Memory B cell (primary cell): Measurements from ENCODE around the gene FAM200B.
"Not testable (repeated sequence)": the region's sequence is repeated elsewhere in the genome, so short reads cannot be mapped to it uniquely, and the experiment has no call there.

Experiments used
- ATAC-seq: fragments of 150-1000 bp; cut with Tn5 transposase; 2 replicates; pipeline ENCODE4 v1.10.0; 2021; ENCODE audit warnings: low read depth, mild to moderate bottlenecking, moderate library complexity
- DNase-seq, 2 donors: peaks; one replicate each; pipeline ENCODE4 v3.0.0; 2022; ENCODE audit warnings: low spot score in 2 of 2
- H3K27ac Mint-ChIP-seq: one replicate; pipeline ENCODE4 v1.8.0; 2022; ENCODE audit warnings: mild to moderate bottlenecking, moderate library complexity, mixed read lengths
- H3K27me3 Mint-ChIP-seq: one replicate; pipeline ENCODE4 v1.8.0; 2022; ENCODE audit warnings: mixed read lengths
- H3K36me3 Mint-ChIP-seq: one replicate; pipeline ENCODE4 v1.8.0; 2022; ENCODE audit warnings: mild to moderate bottlenecking, mixed read lengths
- H3K4me1 Mint-ChIP-seq: one replicate; pipeline ENCODE4 v1.8.0; 2022; ENCODE audit warnings: mixed read lengths
- H3K4me3 Mint-ChIP-seq: one replicate; pipeline ENCODE4 v1.8.0; 2022; ENCODE audit warnings: mild to moderate bottlenecking, moderate library complexity, mixed read lengths
- H3K9me3 Mint-ChIP-seq: one replicate; pipeline ENCODE4 v1.8.0; 2022; ENCODE audit warnings: mixed read lengths

The FAM200B gene

GRCh38 chr4:15718959-15719358 lies 37.3 kb downstream of the FAM200B start:
- no peak for DNase-seq
- Mint-ChIP-seq H3K4me3 (no peak overlapping the region), H3K27ac (no peak overlapping the region), H3K4me1 (no peaks in the 10 kb centered on the region), H3K27me3 (peaks cover 2% of the 10 kb centered on the region), H3K9me3 (no peaks in the 10 kb centered on the region), H3K36me3 (no peaks in the 10 kb centered on the region)
- no peak for ATAC-seq

- Mint-ChIP-seq H3K27me3 (peaks cover 2% of the 10 kb centered on the region), H3K27ac (no peak overlapping the region), H3K36me3 (no peaks in the 10 kb centered on the region), H3K9me3 (no peaks in the 10 kb centered on the region), H3K4me1 (no peaks in the 10 kb centered on the region), H3K4me3 (no peak overlapping the region)
- DNase-seq (no peak), ATAC-seq (no peak)
These were observed 37.9 kb downstream of the FAM200B start for GRCh38 chr4:15719506-15719905.

DNA sequence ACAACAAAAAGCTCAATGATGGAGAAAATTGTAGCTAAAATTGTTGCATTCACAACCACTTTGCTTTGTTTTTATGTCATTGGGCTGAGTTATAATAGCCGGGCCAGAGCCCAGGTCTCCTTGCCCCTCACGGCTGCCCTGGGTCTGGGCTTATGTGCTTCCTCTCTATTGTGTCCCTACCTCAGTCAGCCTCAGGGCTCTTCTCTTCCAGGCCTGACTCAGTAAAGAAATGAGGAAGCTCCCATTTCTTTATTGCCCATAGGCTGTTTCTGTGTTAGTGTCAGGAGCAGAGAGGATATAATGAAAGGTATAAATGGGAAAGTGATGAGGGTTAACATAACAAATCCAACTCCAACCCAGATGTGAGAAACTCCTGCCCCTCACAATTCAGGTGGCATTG lies 39.2 kb downstream of the FAM200B start:
- ATAC-seq = no peak
- DNase-seq = no peak
- Mint-ChIP-seq H3K4me1 (no peaks in the 10 kb centered on the region), H3K36me3 (no peaks in the 10 kb centered on the region), H3K27ac (no peak overlapping the region), H3K27me3 (peaks cover 2% of the 10 kb centered on the region), H3K4me3 (no peak overlapping the region), H3K9me3 (no peaks in the 10 kb centered on the region)

GRCh38 chr4:15725608-15726007 lies 44.0 kb downstream of the FAM200B start:
- DNase-seq (no peak), ATAC-seq (no peak)
- Mint-ChIP-seq H3K9me3 (no peaks in the 10 kb centered on the region), H3K4me3 (no peak overlapping the region), H3K27me3 (no peaks in the 10 kb centered on the region), H3K36me3 (no peaks in the 10 kb centered on the region), H3K27ac (no peak overlapping the region), H3K4me1 (peaks cover 2% of the 10 kb centered on the region)

DNA sequence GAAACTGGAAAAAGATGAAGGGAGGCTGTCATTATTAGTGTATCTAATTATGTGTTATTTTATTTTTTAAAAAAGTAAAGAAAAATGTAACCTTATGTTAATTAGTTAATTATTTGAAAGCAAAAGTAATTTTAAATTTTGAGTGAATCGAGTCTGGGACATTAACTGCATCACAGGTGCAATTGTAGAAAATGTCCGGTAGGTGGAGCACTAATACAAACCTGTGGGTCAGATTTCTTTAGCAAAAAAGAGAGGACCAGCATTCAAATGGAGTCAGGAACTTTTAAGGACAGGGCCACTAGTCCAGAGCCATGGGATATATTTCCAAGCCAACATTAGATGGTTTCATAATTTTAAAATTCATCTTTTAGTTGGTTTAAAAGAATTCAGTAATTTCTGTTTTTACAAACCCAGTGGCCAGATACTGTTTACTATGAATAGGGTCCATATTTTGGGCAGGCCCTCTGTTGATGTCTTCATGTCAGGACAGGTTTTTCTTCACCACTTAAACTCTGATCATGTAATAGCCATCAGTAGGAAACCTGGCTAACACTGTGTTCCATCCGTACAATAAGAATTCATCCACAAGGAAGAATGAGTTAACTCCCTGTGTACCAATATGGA lies 48.4 kb downstream of the FAM200B start:
- Mint-ChIP-seq H3K4me3 (no peak overlapping the region), H3K27me3 (peaks cover 12% of the 10 kb centered on the region), H3K9me3 (no peaks in the 10 kb centered on the region), H3K4me1 (peaks cover 2% of the 10 kb centered on the region), H3K27ac (no peak overlapping the region), H3K36me3 (no peaks in the 10 kb centered on the region)
- peak; percentile 46 for ATAC-seq
- peak in 1 of 2 donors; percentile 34 for DNase-seq

DNA sequence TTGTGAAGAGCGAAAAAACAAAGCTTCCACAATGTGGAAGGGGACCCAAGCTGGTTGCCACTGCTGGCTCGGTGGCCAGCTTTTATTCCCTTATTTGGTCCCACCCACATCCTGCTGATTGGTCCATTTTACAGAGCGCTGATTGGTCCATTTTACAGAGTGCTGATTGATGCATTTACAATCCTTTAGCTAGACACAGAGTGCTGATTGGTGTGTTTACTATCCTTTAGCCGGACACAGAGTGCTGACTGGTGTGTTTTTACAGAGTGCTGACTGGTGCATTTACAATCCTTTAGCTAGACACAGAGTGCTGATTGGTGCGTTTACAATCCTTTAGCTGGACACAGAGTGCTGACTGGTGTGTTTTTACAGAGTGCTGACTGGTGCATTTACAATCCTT lies 51.4 kb downstream of the FAM200B start:
- not testable (repeated sequence) for H3K4me1 Mint-ChIP-seq, H3K36me3 Mint-ChIP-seq, H3K9me3 Mint-ChIP-seq, H3K27ac Mint-ChIP-seq, ATAC-seq, DNase-seq, H3K4me3 Mint-ChIP-seq
- peaks cover 19% of the 10 kb centered on the region for H3K27me3 Mint-ChIP-seq

DNA sequence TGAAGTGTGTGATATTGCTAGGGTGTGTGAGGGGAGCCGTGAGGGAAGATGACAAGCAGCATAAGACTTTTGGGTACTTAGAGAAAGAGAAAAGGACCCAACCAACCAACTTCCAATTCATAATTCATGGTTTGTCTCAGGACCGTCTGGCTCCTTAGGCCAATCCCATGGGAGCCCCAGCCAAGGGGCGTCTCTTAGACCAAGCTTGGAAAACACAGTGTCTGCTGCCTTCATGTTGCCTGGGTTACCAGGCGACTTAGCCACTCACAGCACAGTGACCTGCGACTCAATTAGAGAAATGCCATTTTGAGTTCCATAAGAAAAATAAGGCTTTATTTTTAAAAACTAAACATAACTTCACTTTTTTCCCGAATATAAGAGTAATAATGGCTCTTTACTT lies 53.9 kb downstream of the FAM200B start:
- DNase-seq (no peak), ATAC-seq (no peak)
- Mint-ChIP-seq H3K36me3 (peaks cover 4% of the 10 kb centered on the region), H3K27me3 (peaks cover 24% of the 10 kb centered on the region), H3K27ac (no peak overlapping the region), H3K4me1 (peaks cover 3% of the 10 kb centered on the region), H3K9me3 (peaks cover 3% of the 10 kb centered on the region), H3K4me3 (no peak overlapping the region)

DNA sequence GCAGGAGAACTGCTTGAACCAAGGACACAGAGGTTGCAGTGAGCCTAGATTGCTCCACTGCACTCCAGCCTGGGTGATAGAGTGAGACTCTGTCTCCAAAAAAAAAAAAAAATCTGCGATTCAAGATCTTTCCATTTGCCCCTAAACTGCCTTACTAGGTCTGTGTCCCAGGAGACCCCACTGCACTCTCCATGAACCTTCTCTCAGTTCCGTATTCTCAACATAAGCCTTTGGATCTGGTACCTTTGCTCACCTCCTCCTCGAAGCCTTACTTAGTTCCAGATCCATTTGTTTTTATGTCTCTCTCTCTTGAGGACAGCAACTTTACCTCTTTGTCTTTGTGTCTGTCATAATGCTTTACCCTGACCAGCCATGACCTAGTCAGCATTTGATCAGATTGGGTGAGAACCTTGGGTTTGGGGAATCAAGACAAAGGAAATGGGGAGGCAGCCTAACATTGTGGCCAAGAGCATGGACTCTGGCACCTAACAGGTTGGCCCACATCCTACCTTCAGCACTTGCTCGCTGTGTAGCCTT lies 55.0 kb downstream of the FAM200B start:
- DNase-seq (no peak), ATAC-seq (peak; percentile 82)
- H3K4me1 Mint-ChIP-seq = peaks cover 3% of the 10 kb centered on the region
- peaks cover 4% of the 10 kb centered on the region for H3K36me3 Mint-ChIP-seq
- no peak overlapping the region for H3K4me3 Mint-ChIP-seq
- H3K27me3 Mint-ChIP-seq = peaks cover 20% of the 10 kb centered on the region
- peaks cover 7% of the 10 kb centered on the region for H3K9me3 Mint-ChIP-seq
- no peak overlapping the region for H3K27ac Mint-ChIP-seq

- H3K27me3 Mint-ChIP-seq = peaks cover 20% of the 10 kb centered on the region
- H3K36me3 Mint-ChIP-seq = peaks cover 4% of the 10 kb centered on the region
- H3K4me3 Mint-ChIP-seq = no peak overlapping the region
- no peak for DNase-seq
- no peak for ATAC-seq
- H3K9me3 Mint-ChIP-seq = peaks cover 7% of the 10 kb centered on the region
- peaks cover 3% of the 10 kb centered on the region for H3K4me1 Mint-ChIP-seq
- no peak overlapping the region for H3K27ac Mint-ChIP-seq
These were observed 55.6 kb downstream of the FAM200B start for GRCh38 chr4:15737255-15737654.

DNA sequence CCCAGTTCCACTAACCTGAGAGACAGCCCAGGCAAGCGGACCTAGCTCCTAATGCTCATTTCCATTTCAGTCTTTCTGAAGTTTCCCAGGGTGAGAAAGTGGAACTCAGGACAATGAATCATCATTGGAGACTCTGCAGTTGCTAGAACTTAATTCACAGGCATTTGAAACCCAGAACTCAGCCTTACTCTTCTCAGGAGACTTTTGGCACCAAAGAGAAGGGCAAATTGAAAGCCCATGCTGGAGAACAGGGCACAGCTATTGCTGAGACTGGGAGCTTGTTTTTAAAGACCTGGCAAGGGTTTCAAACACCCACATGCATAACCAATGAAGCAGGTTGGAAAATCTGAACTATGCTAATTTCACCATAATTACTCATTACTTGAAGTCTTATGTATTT lies 57.2 kb downstream of the FAM200B start:
- peaks cover 12% of the 10 kb centered on the region for H3K9me3 Mint-ChIP-seq
- H3K27ac Mint-ChIP-seq = no peak overlapping the region
- peaks cover 19% of the 10 kb centered on the region for H3K27me3 Mint-ChIP-seq
- DNase-seq (no peak), ATAC-seq (no peak)
- H3K4me1 Mint-ChIP-seq = peaks cover 3% of the 10 kb centered on the region
- peaks cover 7% of the 10 kb centered on the region for H3K36me3 Mint-ChIP-seq
- H3K4me3 Mint-ChIP-seq = no peak overlapping the region
